ENCODE results near the gene PHC2. TPM values are rescaled to one million over a fixed set of nuclear protein-coding genes. Genes with fewer than 3 reads are reported as not detected.

The PHC2 gene
- total RNA-seq, 2 experiments from 2014 or later, result 21.4 to 22.5 TPM

- intact Hi-C loops (cut with micrococcal nuclease), result no loop called here
- H3K9me3 Mint-ChIP-seq, result no peaks in the 10 kb centered on the region
- H3K4me3 Mint-ChIP-seq, result no peak overlapping the region
- no peak for DNase-seq
- H3K27ac Mint-ChIP-seq, result no peak overlapping the region
- POLR2A ChIA-PET, result no interaction called here
- CTCF ChIA-PET, result interaction anchor here (0.7 to 1.4 kb wide), 2 partner anchors 9 to 134 kb away, joined by 3 to 4 read pairs; no protein-coding TSS in a partner anchor
- no peaks in the 10 kb centered on the region for H3K36me3 Mint-ChIP-seq
- H3K4me1 Mint-ChIP-seq (ENCODE audit: low read depth), result peaks cover 11% of the 10 kb centered on the region
- peaks cover 2% of the 10 kb centered on the region for H3K27me3 Mint-ChIP-seq
Observed at GRCh38 chr1:33429856-33430691, 821 bp downstream of the PHC2 start.

GRCh38 chr1:33429332-33429731, 1.6 kb downstream of the PHC2 start:
- peaks cover 11% of the 10 kb centered on the region for H3K4me1 Mint-ChIP-seq (ENCODE audit: low read depth)
- POLR2A ChIA-PET, result no interaction called here
- DNase-seq, result no peak
- CTCF ChIA-PET, result interaction anchor here (0.7 to 1.4 kb wide), 2 partner anchors 10 to 133 kb away, joined by 3 to 4 read pairs; no protein-coding TSS in a partner anchor
- peaks cover 2% of the 10 kb centered on the region for H3K27me3 Mint-ChIP-seq
- intact Hi-C loops (cut with micrococcal nuclease), result no loop called here
- H3K36me3 Mint-ChIP-seq, result no peaks in the 10 kb centered on the region
- H3K9me3 Mint-ChIP-seq, result no peaks in the 10 kb centered on the region
- no peak overlapping the region for H3K27ac Mint-ChIP-seq
- H3K4me3 Mint-ChIP-seq, result no peak overlapping the region

DNA sequence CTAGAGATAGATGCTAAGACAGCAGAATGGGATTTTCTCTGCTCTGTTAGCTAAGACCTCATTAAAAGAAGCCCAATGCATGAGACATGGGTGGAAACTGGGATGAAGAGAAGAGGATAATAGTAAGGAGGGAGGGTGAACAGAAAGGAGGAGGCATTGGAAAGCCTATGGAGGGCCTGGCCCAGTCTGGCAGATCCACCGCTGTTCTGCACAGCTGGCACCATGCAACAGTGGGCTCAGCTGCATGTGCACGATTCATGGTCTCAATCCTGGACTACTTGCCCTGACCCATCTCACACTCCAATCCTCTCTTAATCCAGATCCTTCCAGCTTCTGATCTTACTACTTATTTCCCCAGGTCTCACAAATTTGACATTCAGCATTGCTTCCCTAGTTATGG, 2.2 kb downstream of the PHC2 start:
- Mint-ChIP-seq H3K27me3 (peaks cover 2% of the 10 kb centered on the region), H3K36me3 (no peaks in the 10 kb centered on the region), H3K4me1 (ENCODE audit: low read depth) (peaks cover 11% of the 10 kb centered on the region), H3K9me3 (no peaks in the 10 kb centered on the region), H3K27ac (no peak overlapping the region), H3K4me3 (no peak overlapping the region)
- ChIA-PET CTCF (interaction anchor here (1.4 kb wide), 1 partner anchor 133 kb away, joined by 4 read pairs; no protein-coding TSS in a partner anchor), POLR2A (no interaction called here)
- intact Hi-C loops (cut with micrococcal nuclease), result no loop called here
- no peak for DNase-seq

- ChIA-PET CTCF (no interaction called here), POLR2A (no interaction called here)
- Mint-ChIP-seq H3K4me1 (ENCODE audit: low read depth) (peaks cover 11% of the 10 kb centered on the region), H3K27ac (no peak overlapping the region), H3K27me3 (peaks cover 11% of the 10 kb centered on the region), H3K9me3 (no peaks in the 10 kb centered on the region), H3K4me3 (no peak overlapping the region), H3K36me3 (no peaks in the 10 kb centered on the region)
- no peak for DNase-seq
- intact Hi-C loops (cut with micrococcal nuclease), result no loop called here
Observed at GRCh38 chr1:33426916-33427315, 4.0 kb downstream of the PHC2 start.

- H3K4me1 Mint-ChIP-seq (ENCODE audit: low read depth), result peaks cover 8% of the 10 kb centered on the region
- DNase-seq, result no peak
- intact Hi-C loops (cut with micrococcal nuclease), result no loop called here
- H3K4me3 Mint-ChIP-seq, result no peak overlapping the region
- ChIA-PET CTCF (no interaction called here), POLR2A (no interaction called here)
- no peak overlapping the region for H3K27ac Mint-ChIP-seq
- peaks cover 15% of the 10 kb centered on the region for H3K27me3 Mint-ChIP-seq
- no peaks in the 10 kb centered on the region for H3K9me3 Mint-ChIP-seq
- no peaks in the 10 kb centered on the region for H3K36me3 Mint-ChIP-seq
Observed at GRCh38 chr1:33425900-33426299, 5.0 kb downstream of the PHC2 start.

DNA sequence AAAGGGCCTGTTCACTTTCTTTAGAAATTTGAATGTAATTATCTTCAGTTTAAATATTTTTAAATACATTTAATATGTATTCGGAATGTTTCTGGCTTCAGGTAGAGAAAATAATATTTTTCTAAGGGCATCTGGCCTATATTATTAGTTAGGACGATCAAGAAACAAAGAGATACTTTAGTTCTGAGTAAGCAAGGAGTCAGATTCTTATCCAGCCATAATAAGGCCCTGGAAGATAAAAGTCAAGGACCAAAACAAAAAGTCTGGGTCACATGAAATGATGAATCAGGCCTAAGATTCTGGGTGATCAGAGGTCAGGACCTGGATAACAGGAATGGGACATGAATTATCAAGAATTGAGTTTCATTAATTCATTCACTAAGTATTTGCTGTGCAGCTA, 6.3 kb downstream of the PHC2 start:
- ChIA-PET POLR2A (no interaction called here), CTCF (no interaction called here)
- no peak for DNase-seq
- no peaks in the 10 kb centered on the region for H3K36me3 Mint-ChIP-seq
- no peaks in the 10 kb centered on the region for H3K9me3 Mint-ChIP-seq
- H3K27ac Mint-ChIP-seq, result no peak overlapping the region
- intact Hi-C loops (cut with micrococcal nuclease), result no loop called here
- peaks cover 8% of the 10 kb centered on the region for H3K4me1 Mint-ChIP-seq (ENCODE audit: low read depth)
- H3K4me3 Mint-ChIP-seq, result no peak overlapping the region
- H3K27me3 Mint-ChIP-seq, result peaks cover 17% of the 10 kb centered on the region

DNA sequence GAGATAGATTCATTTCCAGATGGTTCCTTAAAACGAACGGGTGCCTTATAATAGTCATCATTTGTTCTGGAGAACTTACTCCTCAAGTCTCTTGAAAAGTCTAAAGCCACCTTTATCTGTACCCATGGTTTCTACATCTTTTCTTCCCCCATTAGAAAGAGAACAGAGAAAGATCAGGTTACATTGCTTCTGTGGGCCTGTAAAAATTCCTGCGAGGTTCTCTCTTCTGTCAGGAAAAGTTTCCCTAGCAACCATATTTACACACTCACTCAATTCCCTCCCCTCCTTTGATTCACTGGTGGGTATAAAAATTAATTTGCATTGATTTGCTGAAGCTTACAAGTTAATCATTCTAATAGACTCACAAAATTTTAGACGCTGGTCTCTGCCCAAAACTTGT, 6.7 kb downstream of the PHC2 start:
- Mint-ChIP-seq H3K27me3 (peaks cover 17% of the 10 kb centered on the region), H3K27ac (no peak overlapping the region), H3K4me1 (ENCODE audit: low read depth) (peaks cover 8% of the 10 kb centered on the region), H3K9me3 (no peaks in the 10 kb centered on the region), H3K36me3 (no peaks in the 10 kb centered on the region), H3K4me3 (no peak overlapping the region)
- DNase-seq, result no peak
- ChIA-PET POLR2A (no interaction called here), CTCF (no interaction called here)
- intact Hi-C loops (cut with micrococcal nuclease), result no loop called here

DNA sequence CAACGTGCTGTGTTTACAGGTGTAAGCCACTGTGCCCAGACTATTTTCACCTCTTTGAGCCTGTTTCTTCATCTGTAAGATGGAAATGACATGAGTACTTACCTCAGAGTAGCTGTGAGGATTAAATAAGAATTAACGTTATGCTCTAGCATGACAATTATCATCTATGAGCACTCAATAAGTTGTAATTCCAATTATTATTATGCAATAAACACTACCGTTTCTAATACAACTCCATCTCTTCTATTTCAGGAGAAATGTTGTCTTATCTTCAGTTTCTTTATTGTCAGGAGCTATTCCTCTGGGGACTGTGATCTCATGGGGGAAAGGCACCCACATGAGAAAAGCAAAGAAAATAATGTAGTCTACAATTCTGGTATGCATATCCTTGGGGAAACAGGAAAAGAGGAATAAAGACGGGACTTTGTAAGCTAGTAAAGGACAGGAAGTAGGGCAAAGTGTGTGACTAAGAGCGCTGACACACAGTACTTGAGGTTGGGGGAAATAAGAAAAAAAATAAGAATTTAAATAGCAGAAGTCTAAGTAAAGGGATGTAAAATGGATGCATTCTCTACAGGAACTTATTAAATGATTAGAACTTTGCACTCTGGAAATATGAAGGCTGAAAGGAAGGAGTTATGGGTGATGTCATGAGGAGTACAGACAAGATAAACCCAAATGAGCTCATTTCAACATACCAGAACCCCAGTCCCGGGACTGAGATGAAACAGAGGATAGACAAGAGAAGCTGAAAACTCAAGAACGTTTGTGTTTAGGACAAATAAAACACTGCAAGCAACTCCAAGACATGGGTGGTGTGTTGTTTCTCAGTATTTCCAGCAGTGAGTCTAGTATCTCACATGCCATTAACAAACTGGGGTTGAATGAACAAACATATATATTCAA, 9.8 kb downstream of the PHC2 start:
- no peak for DNase-seq
- no peak overlapping the region for H3K27ac Mint-ChIP-seq
- ChIA-PET CTCF (no interaction called here), POLR2A (no interaction called here)
- intact Hi-C loops (cut with micrococcal nuclease), result no loop called here
- H3K4me1 Mint-ChIP-seq (ENCODE audit: low read depth), result peaks cover 6% of the 10 kb centered on the region
- H3K9me3 Mint-ChIP-seq, result peaks cover 3% of the 10 kb centered on the region
- no peaks in the 10 kb centered on the region for H3K36me3 Mint-ChIP-seq
- peaks cover 19% of the 10 kb centered on the region for H3K27me3 Mint-ChIP-seq
- H3K4me3 Mint-ChIP-seq, result no peak overlapping the region

DNA sequence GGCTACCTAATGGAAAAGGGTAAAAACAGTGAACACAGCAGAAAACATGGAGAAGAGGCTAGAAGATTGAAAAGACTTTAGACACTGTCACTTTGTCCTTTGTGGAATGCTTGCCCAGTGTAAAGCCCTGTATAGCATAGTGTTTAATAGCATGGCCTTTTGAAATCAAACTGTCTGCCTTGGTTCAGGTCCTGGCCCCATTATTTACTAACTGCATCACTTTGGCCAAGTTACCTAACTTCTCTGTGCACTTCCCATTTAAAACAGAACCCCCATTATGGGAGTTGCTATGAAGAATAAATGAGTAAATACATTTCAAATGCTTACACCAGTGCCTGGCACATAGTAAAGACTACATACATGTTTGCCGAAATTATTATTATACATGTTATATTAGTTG, 12.1 kb downstream of the PHC2 start:
- Mint-ChIP-seq H3K9me3 (peaks cover 16% of the 10 kb centered on the region), H3K4me3 (no peak overlapping the region), H3K36me3 (peaks cover 5% of the 10 kb centered on the region), H3K4me1 (ENCODE audit: low read depth) (no peaks in the 10 kb centered on the region), H3K27me3 (peaks cover 26% of the 10 kb centered on the region), H3K27ac (no peak overlapping the region)
- no peak for DNase-seq
- intact Hi-C loops (cut with micrococcal nuclease), result no loop called here
- POLR2A ChIA-PET, result no interaction called here
- CTCF ChIA-PET, result interaction anchor here (0.6 kb wide), 1 partner anchor 308 kb away, joined by 3 read pairs; no protein-coding TSS in a partner anchor

DNA sequence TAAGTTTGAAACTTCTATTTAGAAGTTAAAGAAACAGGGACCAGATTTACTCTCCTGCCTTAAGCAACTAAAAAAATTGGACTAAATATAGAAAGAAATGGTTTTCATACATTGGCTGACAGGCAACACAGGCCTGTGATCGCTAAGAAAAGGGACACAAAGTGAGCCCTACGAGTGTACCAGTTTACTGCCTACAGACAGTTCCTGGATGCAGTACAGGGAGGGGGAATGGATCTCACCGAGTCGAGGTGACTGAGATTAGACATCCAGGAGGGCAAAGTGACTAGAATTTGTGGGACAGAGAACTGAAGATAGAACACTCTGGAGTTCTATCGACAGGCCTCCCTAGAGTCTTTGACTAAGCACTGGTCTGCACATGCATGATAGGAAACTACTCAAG, 16.0 kb downstream of the PHC2 start:
- Mint-ChIP-seq H3K4me1 (ENCODE audit: low read depth) (no peaks in the 10 kb centered on the region), H3K36me3 (peaks cover 5% of the 10 kb centered on the region), H3K4me3 (no peak overlapping the region), H3K9me3 (peaks cover 16% of the 10 kb centered on the region), H3K27me3 (peaks cover 12% of the 10 kb centered on the region), H3K27ac (no peak overlapping the region)
- ChIA-PET CTCF (no interaction called here), POLR2A (no interaction called here)
- intact Hi-C loops (cut with micrococcal nuclease), result no loop called here
- DNase-seq, result no peak

- peaks cover 4% of the 10 kb centered on the region for H3K9me3 Mint-ChIP-seq
- H3K36me3 Mint-ChIP-seq, result no peaks in the 10 kb centered on the region
- DNase-seq, result no peak
- no peaks in the 10 kb centered on the region for H3K4me1 Mint-ChIP-seq (ENCODE audit: low read depth)
- H3K27me3 Mint-ChIP-seq, result peaks cover 13% of the 10 kb centered on the region
- POLR2A ChIA-PET, result interaction anchor here (0.6 kb wide), 1 partner anchor 65 kb away, joined by 3 read pairs; no protein-coding TSS in a partner anchor
- CTCF ChIA-PET, result interaction anchor here (0.6 kb wide), 1 partner anchor 48 kb away, joined by 3 read pairs; no protein-coding TSS in a partner anchor
- no peak overlapping the region for H3K4me3 Mint-ChIP-seq
- intact Hi-C loops (cut with micrococcal nuclease), result no loop called here
- H3K27ac Mint-ChIP-seq, result no peak overlapping the region
Observed at GRCh38 chr1:33410091-33410701, 20.7 kb downstream of the PHC2 start.

DNA sequence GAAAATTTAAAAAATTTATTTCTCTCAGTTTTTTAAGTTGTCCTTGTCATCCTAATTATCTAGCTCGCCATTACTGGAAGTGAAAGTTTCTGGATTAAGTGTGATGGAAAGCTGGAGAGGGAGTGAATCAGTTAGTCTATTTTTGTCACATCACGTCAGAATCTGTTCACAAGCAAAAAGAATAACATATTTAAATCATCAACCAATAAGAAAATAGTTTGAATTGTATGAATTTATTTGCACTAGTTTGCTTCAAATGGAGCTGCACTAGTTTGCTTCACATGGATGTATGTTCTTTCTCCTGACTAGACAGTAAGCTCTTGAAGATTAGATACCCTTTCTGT, 22.8 kb downstream of the PHC2 start:
- H3K4me1 Mint-ChIP-seq (ENCODE audit: low read depth), result no peaks in the 10 kb centered on the region
- intact Hi-C loops (cut with micrococcal nuclease), result no loop called here
- H3K27me3 Mint-ChIP-seq, result peaks cover 10% of the 10 kb centered on the region
- no peaks in the 10 kb centered on the region for H3K9me3 Mint-ChIP-seq
- CTCF ChIA-PET, result interaction anchor here (0.7 kb wide), 1 partner anchor 11 kb away, joined by 3 read pairs; no protein-coding TSS in a partner anchor
- DNase-seq, result no peak
- H3K4me3 Mint-ChIP-seq, result no peak overlapping the region
- H3K36me3 Mint-ChIP-seq, result no peaks in the 10 kb centered on the region
- POLR2A ChIA-PET, result no interaction called here
- no peak overlapping the region for H3K27ac Mint-ChIP-seq
